Thyroid gland (tissue), 4 donors: ENCODE measurements around the gene TOGARAM2. TPM values are rescaled to one million over a fixed set of nuclear protein-coding genes. Genes with fewer than 3 reads are reported as not detected.

ENCODE experiments used
- DNase-seq, 2 donors: peaks; one replicate each; pipeline ENCODE4 v3.0.0-alpha.2; 2019
- H3K27ac ChIP-seq, 3 donors: fragments of 200-600 bp; sonication (generic); 1 replicate in 2 of 3; 2 replicates in 1 of 3; pipeline ENCODE4 v1.5.1; 2016 to 2019; ENCODE audit warnings: mild to moderate bottlenecking in 1 of 3, moderate library complexity in 1 of 3
- H3K27me3 ChIP-seq: fragments of 200-600 bp; sonication (generic); one replicate; pipeline ENCODE4 v1.5.1; 2019
- H3K36me3 ChIP-seq, 2 donors: fragments of 200-600 bp; sonication (generic); one replicate each; pipeline ENCODE4 v1.5.1; 2016 to 2019
- H3K4me1 ChIP-seq, 2 donors: fragments of 200-600 bp; sonication (generic); one replicate each; pipeline ENCODE4 v1.5.1; 2017 to 2019
- H3K4me3 ChIP-seq, 3 donors: fragments of 200-600 bp; sonication (generic); replicated peaks in 1 of 3; 1 replicate in 2 of 3; 2 replicates in 1 of 3; pipeline ENCODE4 v1.5.1; 2016; ENCODE audit warnings: mild to moderate bottlenecking in 1 of 3
- H3K9me3 ChIP-seq: fragments of 200-600 bp; sonication (generic); one replicate; pipeline ENCODE4 v1.5.1; 2017
- POLR2A ChIP-seq, 2 donors: fragments of 450-650 bp; IDR thresholded peaks; one replicate each; pipeline ENCODE4 v1.6.1; 2017; ENCODE audit warnings: antibody characterized with exemption in 2 of 2, mild to moderate bottlenecking in 2 of 2, moderate library complexity in 1 of 2
- WGBS, 2 donors: methylation state at CpG; one replicate each; pipeline ENCODE4 v1.1.5; 2017; 5-methylcytosine and 5-hydroxymethylcytosine counted together
- intact Hi-C: fragments of 100-400 bp; cut with DNase I; formaldehyde crosslinking; loops from one replicate; pipeline ENCODE4 v1.15.1; 2023
- total RNA-seq, 4 donors: library from RNA; depleted of rRNA; stranded (reverse); fragments of >200 nt; gene quantifications; one replicate each; pipeline ENCODE4 v1.2.3, GENCODE V29; 2016
- TF ChIP-seq, protein P1 (sequence below), 6 experiments: fragments of 200-600 bp in 3 of 6; fragments of 450-650 bp in 3 of 6; sonication (generic) in 3 of 6; IDR thresholded peaks; one replicate each; pipeline ENCODE4 v1.5.1; 2016 to 2019; ENCODE audit warnings: antibody characterized with exemption in 6 of 6, mild to moderate bottlenecking in 2 of 6, inconsistent platforms in 1 of 6, moderate library complexity in 1 of 6

Gene TOGARAM2
- total RNA-seq, 4 donors from 2014 or later = under 0.01 to 0.78 (median 0.35) TPM

DNA sequence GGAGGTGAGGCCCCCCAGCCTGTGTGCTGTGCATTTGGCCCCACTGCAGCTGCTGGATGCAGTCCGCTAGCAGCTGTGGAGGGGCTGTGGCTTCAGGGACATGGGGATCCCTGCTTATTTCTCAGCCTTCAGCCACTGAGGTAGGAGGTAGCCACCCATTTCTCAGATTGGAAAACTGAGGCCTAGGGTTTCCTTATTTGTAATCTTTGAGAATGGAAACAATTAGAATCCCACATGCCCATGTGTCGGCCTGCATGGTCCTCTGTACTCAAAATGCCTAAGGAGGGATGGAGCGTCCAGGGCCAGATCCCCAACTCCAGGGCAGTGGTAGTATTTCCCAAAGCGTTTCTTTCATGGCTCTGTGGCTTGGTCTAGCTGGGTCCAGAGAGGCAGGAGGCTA lies 42.1 kb downstream of the TOGARAM2 start:
- DNase-seq = no peak
- no peaks in the 10 kb centered on the region for H3K36me3 ChIP-seq
- no peaks in the 10 kb centered on the region for H3K9me3 ChIP-seq
- H3K27ac ChIP-seq = no peak overlapping the region
- no peaks in the 10 kb centered on the region for H3K4me1 ChIP-seq
- 94 to 95% methylated on average over 4 of the region's 4 CpGs for WGBS, 2 donors
- intact Hi-C loops = no loop called here
- no peak overlapping the region for H3K4me3 ChIP-seq
- no peaks in the 10 kb centered on the region for H3K27me3 ChIP-seq
- TF ChIP-seq, protein P1, sequence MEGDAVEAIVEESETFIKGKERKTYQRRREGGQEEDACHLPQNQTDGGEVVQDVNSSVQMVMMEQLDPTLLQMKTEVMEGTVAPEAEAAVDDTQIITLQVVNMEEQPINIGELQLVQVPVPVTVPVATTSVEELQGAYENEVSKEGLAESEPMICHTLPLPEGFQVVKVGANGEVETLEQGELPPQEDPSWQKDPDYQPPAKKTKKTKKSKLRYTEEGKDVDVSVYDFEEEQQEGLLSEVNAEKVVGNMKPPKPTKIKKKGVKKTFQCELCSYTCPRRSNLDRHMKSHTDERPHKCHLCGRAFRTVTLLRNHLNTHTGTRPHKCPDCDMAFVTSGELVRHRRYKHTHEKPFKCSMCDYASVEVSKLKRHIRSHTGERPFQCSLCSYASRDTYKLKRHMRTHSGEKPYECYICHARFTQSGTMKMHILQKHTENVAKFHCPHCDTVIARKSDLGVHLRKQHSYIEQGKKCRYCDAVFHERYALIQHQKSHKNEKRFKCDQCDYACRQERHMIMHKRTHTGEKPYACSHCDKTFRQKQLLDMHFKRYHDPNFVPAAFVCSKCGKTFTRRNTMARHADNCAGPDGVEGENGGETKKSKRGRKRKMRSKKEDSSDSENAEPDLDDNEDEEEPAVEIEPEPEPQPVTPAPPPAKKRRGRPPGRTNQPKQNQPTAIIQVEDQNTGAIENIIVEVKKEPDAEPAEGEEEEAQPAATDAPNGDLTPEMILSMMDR (IDR thresholded peaks at IDR 0.05) = no peak
- TF ChIP-seq POLR2A (IDR thresholded peaks at IDR 0.05) = no peak

DNA sequence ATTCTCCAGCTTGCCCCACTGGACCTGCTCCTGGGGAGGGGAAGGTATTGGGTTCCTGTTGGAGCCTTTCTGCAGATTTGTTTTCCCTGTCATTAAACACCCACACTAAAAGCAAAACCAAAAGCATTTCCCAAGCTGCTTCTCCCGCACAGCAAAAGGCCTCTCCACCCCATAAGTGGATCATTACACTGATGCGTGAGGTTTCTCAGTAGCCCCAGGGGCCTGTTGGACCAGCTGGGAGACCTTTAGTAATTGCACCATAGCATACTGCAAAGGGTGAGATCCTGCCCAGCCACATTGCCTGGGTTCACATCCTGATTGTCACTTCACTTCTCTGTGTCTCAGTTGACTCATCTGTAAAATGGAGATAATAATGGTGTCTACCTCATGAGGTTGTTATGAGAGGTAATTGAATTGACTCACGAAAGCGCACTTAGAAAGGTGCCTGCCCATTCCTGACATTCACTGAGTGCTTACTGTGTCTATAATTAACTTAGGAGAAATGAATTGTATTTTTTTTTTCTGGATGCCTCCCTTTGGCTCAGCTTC lies 43.9 kb downstream of the TOGARAM2 start:
- no peaks in the 10 kb centered on the region for H3K27me3 ChIP-seq
- intact Hi-C loops = no loop called here

DNA sequence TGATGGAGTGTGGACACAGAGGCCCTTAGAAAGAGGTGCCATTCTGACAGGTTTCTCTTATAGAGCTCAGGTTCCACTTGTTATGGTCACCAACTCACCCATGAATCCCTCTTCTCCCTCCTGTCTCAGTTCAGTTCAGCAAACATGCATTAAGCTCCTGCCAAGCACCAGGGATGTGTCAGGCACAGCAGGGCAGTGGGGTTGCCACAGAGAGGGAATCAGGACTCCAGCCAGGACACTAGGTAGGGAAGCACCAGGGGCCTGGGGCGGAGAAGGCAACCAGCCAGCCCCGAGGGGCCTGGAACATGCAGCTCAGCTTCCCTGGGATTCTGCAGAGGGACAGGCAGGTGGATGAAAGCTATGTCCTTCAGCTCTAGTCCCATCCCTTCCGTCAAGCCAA lies 44.6 kb downstream of the TOGARAM2 start:
- no peaks in the 10 kb centered on the region for H3K9me3 ChIP-seq
- intact Hi-C loops = no loop called here
- TF ChIP-seq, protein P1 (IDR thresholded peaks at IDR 0.05) = no peak
- no peak for TF ChIP-seq POLR2A (IDR thresholded peaks at IDR 0.05)
- H3K4me1 ChIP-seq = no peaks in the 10 kb centered on the region
- H3K36me3 ChIP-seq = no peaks in the 10 kb centered on the region
- H3K4me3 ChIP-seq = no peak overlapping the region
- WGBS, 2 donors = 86 to 100% methylated on average over 3 of the region's 3 CpGs
- no peak overlapping the region for H3K27ac ChIP-seq
- no peak for DNase-seq
- H3K27me3 ChIP-seq = no peaks in the 10 kb centered on the region

More for the DNA sequence above, 43.9 kb downstream of the TOGARAM2 start:
- Histone ChIP-seq H3K27ac (no peak overlapping the region), H3K4me3 (no peak overlapping the region), H3K36me3 (no peaks in the 10 kb centered on the region), H3K9me3 (no peaks in the 10 kb centered on the region), H3K4me1 (no peaks in the 10 kb centered on the region)
- no peak for DNase-seq
- 73 to 75% methylated on average over 4 of the region's 4 CpGs for WGBS, 2 donors
- TF ChIP-seq, protein P1 (IDR thresholded peaks at IDR 0.05) = no peak
- TF ChIP-seq POLR2A (IDR thresholded peaks at IDR 0.05) = no peak

GRCh38 chr2:29031046-29031445 lies 49.9 kb downstream of the TOGARAM2 start:
- intact Hi-C loops = no loop called here
- Histone ChIP-seq H3K27ac (no peak overlapping the region), H3K36me3 (no peaks in the 10 kb centered on the region), H3K4me3 (no peak overlapping the region), H3K27me3 (no peaks in the 10 kb centered on the region), H3K4me1 (peaks cover 3 to 12% of the 10 kb centered on the region in 2 donors), H3K9me3 (no peaks in the 10 kb centered on the region)
- DNase-seq = no peak
- TF ChIP-seq, protein P1 (IDR thresholded peaks at IDR 0.05) = no peak
- no peak for TF ChIP-seq POLR2A (IDR thresholded peaks at IDR 0.05)

DNA sequence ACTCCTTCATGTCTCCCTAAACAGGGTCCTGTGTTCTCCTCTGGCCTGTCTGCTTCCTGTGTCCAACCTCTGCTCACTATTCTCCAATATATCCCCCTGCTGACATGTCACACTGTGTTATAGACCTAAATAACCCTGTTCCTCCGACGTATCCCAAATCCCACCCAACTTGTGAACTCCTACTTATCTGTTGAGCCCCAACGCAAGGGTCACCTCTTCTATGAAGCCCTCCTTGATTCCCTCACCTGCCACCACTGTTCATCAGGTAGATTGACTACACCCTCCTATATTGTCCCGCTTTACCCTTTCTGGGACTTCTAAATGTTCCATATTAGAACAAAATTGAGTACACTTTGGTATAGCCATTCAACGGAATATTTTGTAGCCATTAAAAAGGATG lies 51.1 kb downstream of the TOGARAM2 start:
- H3K9me3 ChIP-seq = no peaks in the 10 kb centered on the region
- TF ChIP-seq, protein P1 (IDR thresholded peaks at IDR 0.05) = no peak
- TF ChIP-seq POLR2A (IDR thresholded peaks at IDR 0.05) = no peak
- H3K4me3 ChIP-seq = no peak overlapping the region
- no peaks in the 10 kb centered on the region for H3K27me3 ChIP-seq
- WGBS, 2 donors = 94 to 98% methylated on average over 5 of the region's 5 CpGs
- peaks cover 3 to 12% of the 10 kb centered on the region in 2 donors for H3K4me1 ChIP-seq
- H3K36me3 ChIP-seq = no peaks in the 10 kb centered on the region
- intact Hi-C loops = no loop called here
- DNase-seq = no peak
- H3K27ac ChIP-seq = no peak overlapping the region
